Mesendoderm (in vitro differentiated cells): ENCODE measurements around the gene RC3H1.

Source experiments
- DNase-seq: peaks from one replicate; pipeline ENCODE4 v3.0.0; 2013
- H2AK5ac ChIP-seq: 2 replicates; pipeline ENCODE4 v1.6.1; 2013; ENCODE audit warnings: low read length, inconsistent platforms
- H2BK120ac ChIP-seq: 2 replicates; pipeline ENCODE4 v1.6.1; 2013; ENCODE audit warnings: low read depth, mild to moderate bottlenecking, low read length, moderate library complexity, mixed read lengths
- H2BK15ac ChIP-seq: replicated peaks from 2 replicates; pipeline ENCODE4 v1.6.1; 2013; ENCODE audit warnings: low read depth, mild to moderate bottlenecking, moderate library complexity
- H2BK5ac ChIP-seq: 2 replicates; pipeline ENCODE4 v1.6.1; 2013; ENCODE audit warnings: low read length, inconsistent platforms
- H3K18ac ChIP-seq: 2 replicates; pipeline ENCODE4 v1.6.1; 2013; ENCODE audit warnings: mild to moderate bottlenecking, low read length, mixed read lengths
- H3K23ac ChIP-seq: one replicate; pipeline ENCODE4 v1.6.1; 2013; ENCODE audit warnings: low read length
- H3K27ac ChIP-seq: 2 replicates; pipeline ENCODE4 v1.5.1; 2013; ENCODE audit warnings: low read depth, mild to moderate bottlenecking, inconsistent platforms, low read length, moderate library complexity
- H3K27me3 ChIP-seq: 2 replicates; pipeline ENCODE4 v1.6.1; 2013; ENCODE audit warnings: low read length, control low read depth, mild to moderate bottlenecking, inconsistent platforms; ENCODE audit not compliant: insufficient read depth, poor library complexity
- H3K36me3 ChIP-seq: 2 replicates; pipeline ENCODE4 v1.6.1; 2013; ENCODE audit warnings: low read length, inconsistent platforms; ENCODE audit not compliant: control insufficient read depth, insufficient read depth
- H3K4ac ChIP-seq: one replicate; pipeline ENCODE4 v1.6.1; 2013; ENCODE audit warnings: low read depth, mild to moderate bottlenecking, low read length, moderate library complexity
- H3K4me1 ChIP-seq: 2 replicates; pipeline ENCODE4 v1.6.1; 2013; ENCODE audit warnings: low read depth, low read length, inconsistent platforms; ENCODE audit not compliant: control insufficient read depth
- H3K4me2 ChIP-seq: 2 replicates; pipeline ENCODE4 v1.6.1; 2013; ENCODE audit warnings: low read length
- H3K4me3 ChIP-seq: 2 replicates; pipeline ENCODE4 v1.5.1; 2013; ENCODE audit warnings: mild to moderate bottlenecking, low read length
- H3K56ac ChIP-seq: one replicate; pipeline ENCODE4 v1.6.1; 2013; ENCODE audit warnings: low read length
- H3K79me1 ChIP-seq: 2 replicates; pipeline ENCODE4 v1.6.1; 2013; ENCODE audit warnings: low read length, inconsistent platforms
- H3K79me2 ChIP-seq: 2 replicates; pipeline ENCODE4 v1.6.1; 2013; ENCODE audit warnings: mild to moderate bottlenecking, low read length; ENCODE audit not compliant: control insufficient read depth, insufficient read depth
- H3K9ac ChIP-seq: 2 replicates; pipeline ENCODE4 v1.6.1; 2013; ENCODE audit warnings: low read length, inconsistent platforms
- H4K5ac ChIP-seq: one replicate; pipeline ENCODE4 v1.6.1; 2013; ENCODE audit warnings: low read length
- H4K8ac ChIP-seq: one replicate; pipeline ENCODE4 v1.6.1; 2013; ENCODE audit warnings: low read depth, mild to moderate bottlenecking, control low read depth, low read length, moderate library complexity
- WGBS: extraction: QIAGEN DNeasy Blood & Tissue Kit; methylation state at CpG from one replicate; pipeline ENCODE4 v1.1.7; 2013; ENCODE audit warnings: low lambda C conversion rate, missing lambda C conversion rate; ENCODE audit not compliant: insufficient coverage; ENCODE audit errors: extremely low coverage; 5-methylcytosine and 5-hydroxymethylcytosine counted together

RC3H1 gene

GRCh38 chr1:174008269-174008668 lies 13.9 kb downstream of the RC3H1 start:
- Histone ChIP-seq H3K18ac (no peak overlapping the region), H2BK5ac (no peak overlapping the region), H3K79me2 (peaks cover 33% of the 10 kb centered on the region), H3K4me2 (no peak overlapping the region), H3K4ac (no peak overlapping the region), H2BK120ac (no peak overlapping the region), H2BK15ac (no peak overlapping the region), H3K23ac (no peak overlapping the region), H4K5ac (no peak overlapping the region), H3K27me3 (no peaks in the 10 kb centered on the region), H2AK5ac (no peak overlapping the region), H3K9ac (no peak overlapping the region), H3K56ac (no peak overlapping the region), H4K8ac (no peak overlapping the region), H3K79me1 (peaks cover 7% of the 10 kb centered on the region), H3K36me3 (no peaks in the 10 kb centered on the region), H3K27ac (no peak overlapping the region), H3K4me3 (no peak overlapping the region), H3K4me1 (no peaks in the 10 kb centered on the region)
- no peak for DNase-seq
- WGBS, result no CpG with 5 or more reads among the region's 2 CpGs

GRCh38 chr1:174007851-174008250 lies 14.3 kb downstream of the RC3H1 start:
- Histone ChIP-seq H2BK15ac (no peak overlapping the region), H3K18ac (no peak overlapping the region), H4K8ac (no peak overlapping the region), H3K79me1 (peaks cover 8% of the 10 kb centered on the region), H3K4me2 (no peak overlapping the region), H3K79me2 (peaks cover 35% of the 10 kb centered on the region), H3K9ac (no peak overlapping the region), H2AK5ac (no peak overlapping the region), H3K36me3 (no peaks in the 10 kb centered on the region), H2BK5ac (no peak overlapping the region), H3K27ac (no peak overlapping the region), H3K4me3 (no peak overlapping the region), H3K4ac (no peak overlapping the region), H4K5ac (no peak overlapping the region), H3K4me1 (no peaks in the 10 kb centered on the region), H2BK120ac (no peak overlapping the region), H3K23ac (no peak overlapping the region), H3K56ac (no peak overlapping the region), H3K27me3 (no peaks in the 10 kb centered on the region)
- DNase-seq, result no peak

DNA sequence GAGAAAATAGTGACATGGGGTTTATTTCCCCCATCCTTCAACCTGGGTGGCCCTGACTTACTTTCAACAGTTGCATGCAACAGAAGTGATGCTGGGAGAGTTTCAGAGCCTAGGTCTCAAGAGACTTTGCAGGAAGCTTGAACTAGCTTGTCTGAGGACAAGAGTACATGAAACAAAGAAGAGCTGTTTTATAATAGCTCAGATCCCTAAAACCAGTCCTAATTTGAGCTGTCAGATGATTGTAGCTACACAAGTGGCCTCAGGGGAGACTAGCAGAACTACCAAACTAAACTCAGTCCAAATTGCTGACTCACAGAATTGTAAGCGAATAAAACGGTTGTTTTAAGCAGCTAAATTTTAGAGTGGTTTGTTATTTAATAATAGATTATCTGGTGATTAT lies 17.1 kb downstream of the RC3H1 start:
- Histone ChIP-seq H3K4me1 (no peaks in the 10 kb centered on the region), H3K4me3 (no peak overlapping the region), H3K18ac (no peak overlapping the region), H3K56ac (no peak overlapping the region), H3K23ac (no peak overlapping the region), H2AK5ac (no peak overlapping the region), H3K27me3 (no peaks in the 10 kb centered on the region), H3K79me2 (peaks cover 23% of the 10 kb centered on the region), H3K9ac (no peak overlapping the region), H2BK15ac (no peak overlapping the region), H4K5ac (no peak overlapping the region), H3K27ac (no peak overlapping the region), H2BK120ac (no peak overlapping the region), H3K79me1 (peaks cover 6% of the 10 kb centered on the region), H3K4me2 (no peak overlapping the region), H4K8ac (no peak overlapping the region), H2BK5ac (no peak overlapping the region), H3K4ac (no peak overlapping the region), H3K36me3 (no peaks in the 10 kb centered on the region)
- WGBS, result no CpG with 5 or more reads among the region's 2 CpGs
- no peak for DNase-seq

DNA sequence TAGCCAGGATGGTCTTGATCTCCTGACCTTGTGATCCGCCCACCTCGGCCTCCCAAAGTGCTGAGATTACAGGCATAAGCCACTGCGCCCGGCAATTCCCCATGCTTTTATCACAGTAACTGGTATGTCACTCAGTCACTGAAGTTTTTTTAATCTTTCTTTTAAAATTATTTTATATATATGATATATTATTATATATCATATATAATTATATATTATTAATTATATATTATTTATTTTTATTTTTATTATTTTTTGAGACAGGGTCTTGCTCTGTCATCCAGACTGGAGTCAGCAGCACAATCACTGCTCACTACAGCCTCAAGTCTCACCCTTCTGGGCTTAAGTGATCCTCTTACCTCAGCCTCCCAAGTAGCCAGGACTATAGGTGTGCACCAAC lies 18.3 kb downstream of the RC3H1 start:
- Histone ChIP-seq H3K18ac (no peak overlapping the region), H2BK5ac (no peak overlapping the region), H3K36me3 (no peaks in the 10 kb centered on the region), H3K79me2 (peaks cover 21% of the 10 kb centered on the region), H3K4me1 (no peaks in the 10 kb centered on the region), H3K4me2 (no peak overlapping the region), H3K23ac (no peak overlapping the region), H3K4ac (no peak overlapping the region), H2AK5ac (no peak overlapping the region), H3K27me3 (no peaks in the 10 kb centered on the region), H3K27ac (no peak overlapping the region), H4K5ac (no peak overlapping the region), H2BK120ac (no peak overlapping the region), H2BK15ac (no peak overlapping the region), H3K9ac (no peak overlapping the region), H3K4me3 (no peak overlapping the region), H3K79me1 (peaks cover 8% of the 10 kb centered on the region), H4K8ac (no peak overlapping the region), H3K56ac (no peak overlapping the region)
- no CpG with 5 or more reads among the region's 4 CpGs for WGBS
- no peak for DNase-seq

- H2BK15ac ChIP-seq, result no peak overlapping the region
- no peak overlapping the region for H3K9ac ChIP-seq
- DNase-seq, result no peak
- no peaks in the 10 kb centered on the region for H3K36me3 ChIP-seq
- H2BK5ac ChIP-seq, result no peak overlapping the region
- no peaks in the 10 kb centered on the region for H3K4me1 ChIP-seq
- no peaks in the 10 kb centered on the region for H3K27me3 ChIP-seq
- no peak overlapping the region for H3K27ac ChIP-seq
- no peak overlapping the region for H4K8ac ChIP-seq
- H2BK120ac ChIP-seq, result no peak overlapping the region
- no peak overlapping the region for H3K23ac ChIP-seq
- no peak overlapping the region for H3K4ac ChIP-seq
- H3K18ac ChIP-seq, result no peak overlapping the region
- H4K5ac ChIP-seq, result no peak overlapping the region
- H3K79me1 ChIP-seq, result peaks cover 7% of the 10 kb centered on the region
- H2AK5ac ChIP-seq, result no peak overlapping the region
- H3K56ac ChIP-seq, result no peak overlapping the region
- H3K4me3 ChIP-seq, result no peak overlapping the region
- WGBS, result no CpG with 5 or more reads among the region's 3 CpGs
- H3K4me2 ChIP-seq, result no peak overlapping the region
- peaks cover 20% of the 10 kb centered on the region for H3K79me2 ChIP-seq
Measured at GRCh38 chr1:174001573-174001972, 20.6 kb downstream of the RC3H1 start.

DNA sequence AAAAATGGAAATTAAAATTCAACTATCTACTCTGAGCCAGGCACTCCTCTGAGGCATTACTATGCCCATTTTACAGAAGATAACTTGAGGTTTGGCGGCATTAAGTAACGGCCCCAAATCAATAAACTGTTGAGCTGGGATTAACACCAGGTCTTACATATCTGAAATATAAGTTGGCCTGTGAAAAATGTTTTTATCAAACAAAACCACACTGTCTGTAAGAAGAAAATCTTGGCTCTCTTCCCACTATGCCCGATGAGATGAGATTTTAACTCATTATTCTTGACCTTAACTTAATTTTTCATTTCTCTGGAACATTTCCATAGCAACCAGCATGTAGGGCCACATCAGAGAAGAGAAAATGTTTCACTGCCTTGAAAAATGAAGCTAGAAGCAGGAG lies 21.8 kb downstream of the RC3H1 start:
- no peak overlapping the region for H2BK5ac ChIP-seq
- no peak overlapping the region for H3K9ac ChIP-seq
- no peak overlapping the region for H3K4me2 ChIP-seq
- H4K8ac ChIP-seq, result no peak overlapping the region
- no peaks in the 10 kb centered on the region for H3K4me1 ChIP-seq
- H3K27ac ChIP-seq, result no peak overlapping the region
- no peak for DNase-seq
- H3K79me2 ChIP-seq, result peaks cover 25% of the 10 kb centered on the region
- no peak overlapping the region for H2AK5ac ChIP-seq
- no peak overlapping the region for H3K23ac ChIP-seq
- H2BK120ac ChIP-seq, result no peak overlapping the region
- H3K79me1 ChIP-seq, result peaks cover 10% of the 10 kb centered on the region
- H3K18ac ChIP-seq, result no peak overlapping the region
- H3K56ac ChIP-seq, result no peak overlapping the region
- H3K27me3 ChIP-seq, result no peaks in the 10 kb centered on the region
- no peak overlapping the region for H4K5ac ChIP-seq
- no peak overlapping the region for H2BK15ac ChIP-seq
- H3K4me3 ChIP-seq, result no peak overlapping the region
- H3K36me3 ChIP-seq, result no peaks in the 10 kb centered on the region
- WGBS, result no CpG with 5 or more reads among the region's 3 CpGs
- H3K4ac ChIP-seq, result no peak overlapping the region
